Upper lobe of right lung (tissue), 1 donor: ENCODE measurements around the gene CCNA2. TPM values are rescaled to one million over a fixed set of nuclear protein-coding genes. Genes with fewer than 3 reads are reported as not detected.

ENCODE experiments used
- ATAC-seq: fragments of 200-7000 bp; cut with Tn5 transposase; one replicate; pipeline ENCODE4 v1.9.1; 2020; ENCODE audit warnings: mild to moderate bottlenecking, moderate library complexity
- DNase-seq: peaks from one replicate; pipeline ENCODE4 v3.0.0-alpha.2; 2020
- H3K27ac ChIP-seq: fragments of 200-600 bp; one replicate; pipeline ENCODE4 v1.8.0; 2022
- H3K27me3 ChIP-seq: fragments of 200-600 bp; one replicate; pipeline ENCODE4 v1.8.0; 2022; ENCODE audit warnings: mild to moderate bottlenecking
- H3K36me3 ChIP-seq: fragments of 200-600 bp; one replicate; pipeline ENCODE4 v1.8.0; 2022
- H3K4me1 ChIP-seq: fragments of 200-600 bp; one replicate; pipeline ENCODE4 v1.8.0; 2022
- H3K4me3 ChIP-seq: fragments of 200-600 bp; one replicate; pipeline ENCODE4 v1.8.0; 2022; ENCODE audit warnings: mild to moderate bottlenecking
- H3K9me3 ChIP-seq: fragments of 200-600 bp; one replicate; pipeline ENCODE4 v1.8.0; 2022
- intact Hi-C: fragments of 100-400 bp; cut with DNase I; formaldehyde crosslinking; loops from one replicate; pipeline ENCODE4 v1.11.0; 2022
- total RNA-seq: library from RNA; stranded (reverse); fragmentation: NEBNext Ultra II Directional; extraction: Animal tissue kit (Norgen Biotek cat#: 25700); gene quantifications from one replicate; pipeline ENCODE4 v1.2.1, GENCODE V29; 2021
- TF ChIP-seq, protein P1 (sequence below): fragments of 200-600 bp; IDR thresholded peaks from one replicate; pipeline ENCODE4 v1.8.0; 2022; ENCODE audit warnings: antibody characterized with exemption
- donor health status: DM: no; HTN: yes; CAD: no; lungs with severe emphysema.

Gene CCNA2
- total RNA-seq, 1 donor from 2014 or later, result 1.2 TPM

DNA sequence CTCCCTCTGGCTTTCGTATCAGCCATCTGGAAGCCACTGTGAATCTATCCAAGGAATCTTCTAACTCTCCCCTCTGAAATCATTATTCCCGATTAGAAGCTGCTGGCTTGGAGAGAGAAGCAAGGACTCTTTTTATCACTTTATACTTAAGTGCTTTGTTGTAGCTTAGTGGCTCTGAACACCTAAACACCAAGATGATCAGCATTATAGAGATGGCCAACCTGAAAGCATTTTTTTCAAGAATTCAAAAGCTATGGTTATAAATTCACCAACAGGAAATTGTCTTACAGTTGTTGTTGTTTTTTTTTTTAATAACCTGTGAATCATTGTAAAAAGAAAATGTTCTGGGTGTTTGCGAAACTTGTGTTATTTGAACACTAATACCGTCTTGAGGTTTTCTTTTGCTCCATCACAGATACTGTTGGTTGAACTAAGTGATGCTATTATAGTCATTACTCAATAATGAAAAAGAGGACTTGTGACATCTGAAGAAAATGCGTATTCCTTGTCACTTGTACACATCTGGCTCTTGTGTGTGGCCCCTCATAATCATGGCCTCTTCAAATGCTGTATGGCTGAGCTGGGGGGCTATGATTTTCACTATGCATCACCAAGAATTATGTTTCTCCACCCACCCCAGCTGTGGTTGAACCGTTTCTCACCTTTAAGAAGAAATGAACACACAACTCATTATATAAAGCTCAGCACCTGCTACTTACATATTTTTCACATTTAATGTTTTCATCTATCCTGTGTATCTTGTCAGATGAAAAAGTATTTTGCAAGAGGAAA is 46.9 kb downstream of the CCNA2 start:
- Histone ChIP-seq H3K27me3 (peaks cover 7% of the 10 kb centered on the region), H3K9me3 (no peaks in the 10 kb centered on the region), H3K4me3 (no peak overlapping the region), H3K36me3 (no peaks in the 10 kb centered on the region), H3K4me1 (no peaks in the 10 kb centered on the region), H3K27ac (no peak overlapping the region)
- TF ChIP-seq, protein P1, sequence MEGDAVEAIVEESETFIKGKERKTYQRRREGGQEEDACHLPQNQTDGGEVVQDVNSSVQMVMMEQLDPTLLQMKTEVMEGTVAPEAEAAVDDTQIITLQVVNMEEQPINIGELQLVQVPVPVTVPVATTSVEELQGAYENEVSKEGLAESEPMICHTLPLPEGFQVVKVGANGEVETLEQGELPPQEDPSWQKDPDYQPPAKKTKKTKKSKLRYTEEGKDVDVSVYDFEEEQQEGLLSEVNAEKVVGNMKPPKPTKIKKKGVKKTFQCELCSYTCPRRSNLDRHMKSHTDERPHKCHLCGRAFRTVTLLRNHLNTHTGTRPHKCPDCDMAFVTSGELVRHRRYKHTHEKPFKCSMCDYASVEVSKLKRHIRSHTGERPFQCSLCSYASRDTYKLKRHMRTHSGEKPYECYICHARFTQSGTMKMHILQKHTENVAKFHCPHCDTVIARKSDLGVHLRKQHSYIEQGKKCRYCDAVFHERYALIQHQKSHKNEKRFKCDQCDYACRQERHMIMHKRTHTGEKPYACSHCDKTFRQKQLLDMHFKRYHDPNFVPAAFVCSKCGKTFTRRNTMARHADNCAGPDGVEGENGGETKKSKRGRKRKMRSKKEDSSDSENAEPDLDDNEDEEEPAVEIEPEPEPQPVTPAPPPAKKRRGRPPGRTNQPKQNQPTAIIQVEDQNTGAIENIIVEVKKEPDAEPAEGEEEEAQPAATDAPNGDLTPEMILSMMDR, result no peak
- intact Hi-C loops, result no loop called here
- ATAC-seq (no peak), DNase-seq (no peak)

DNA sequence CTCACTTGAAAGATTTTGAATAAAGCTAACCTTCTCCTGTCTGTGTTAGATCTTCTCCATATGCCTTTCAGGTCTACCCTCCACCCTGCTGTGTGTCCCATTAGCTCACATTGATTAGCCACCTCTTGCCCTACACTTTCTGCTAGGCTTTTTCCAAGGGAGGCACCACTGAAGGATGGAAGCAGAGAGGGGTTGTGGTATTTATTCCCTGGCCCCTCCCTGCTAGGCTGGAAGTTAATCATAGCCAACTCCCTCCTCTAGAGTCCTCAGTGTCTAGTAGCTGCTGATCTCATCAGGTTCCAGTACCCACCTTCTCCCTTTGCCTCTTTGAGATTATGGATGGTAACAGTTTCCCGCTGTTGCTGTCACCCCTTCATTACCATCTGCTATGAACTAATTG is 49.8 kb downstream of the CCNA2 start:
- Histone ChIP-seq H3K27me3 (peaks cover 8% of the 10 kb centered on the region), H3K4me3 (no peak overlapping the region), H3K27ac (no peak overlapping the region), H3K36me3 (no peaks in the 10 kb centered on the region), H3K4me1 (no peaks in the 10 kb centered on the region), H3K9me3 (no peaks in the 10 kb centered on the region)
- intact Hi-C loops, result no loop called here
- no peak for DNase-seq
- no peak for ATAC-seq
- TF ChIP-seq, protein P1, result no peak

DNA sequence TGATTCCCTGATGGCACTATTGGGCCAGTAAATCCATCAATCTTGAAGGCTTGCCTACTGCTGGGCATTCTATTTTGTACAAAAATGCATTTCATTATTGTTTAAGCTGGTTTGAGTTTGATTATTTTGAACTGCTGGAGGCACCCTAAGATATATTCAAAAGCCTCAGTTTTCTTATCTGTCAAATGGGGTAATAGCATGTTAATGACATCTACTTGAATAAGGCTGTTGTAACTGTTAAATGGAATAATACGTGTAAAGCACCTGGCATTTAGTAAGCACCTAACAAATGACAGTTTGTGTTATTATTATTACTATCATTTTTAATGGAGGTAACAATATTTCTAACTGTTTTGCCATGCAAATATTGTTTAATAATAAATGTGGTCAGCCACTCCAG is 51.8 kb downstream of the CCNA2 start:
- no peak overlapping the region for H3K4me3 ChIP-seq
- no peak for DNase-seq
- H3K4me1 ChIP-seq, result no peaks in the 10 kb centered on the region
- H3K9me3 ChIP-seq, result no peaks in the 10 kb centered on the region
- TF ChIP-seq, protein P1, result no peak
- ATAC-seq, result no peak
- no peak overlapping the region for H3K27ac ChIP-seq
- H3K27me3 ChIP-seq, result peaks cover 8% of the 10 kb centered on the region
- intact Hi-C loops, result no loop called here
- H3K36me3 ChIP-seq, result no peaks in the 10 kb centered on the region

DNA sequence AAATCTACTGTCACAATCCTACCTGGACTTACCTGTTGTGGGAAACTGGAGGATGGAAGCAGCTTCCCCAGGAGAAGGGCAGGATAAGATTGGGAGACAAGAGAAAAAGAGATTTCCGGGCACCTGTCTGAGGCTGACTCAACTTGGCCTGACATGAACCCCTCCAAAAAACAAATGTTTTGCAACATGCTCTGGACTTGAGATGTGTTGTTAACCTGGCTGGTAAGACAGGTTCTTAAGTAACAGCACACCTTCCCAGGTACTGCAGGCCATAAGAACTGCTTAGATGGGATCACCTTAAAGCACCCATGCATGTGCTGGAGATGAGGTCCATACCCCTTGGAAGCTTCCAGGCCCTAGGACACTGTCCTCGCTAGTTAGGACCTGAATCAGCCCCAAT is 54.3 kb downstream of the CCNA2 start:
- H3K9me3 ChIP-seq, result no peaks in the 10 kb centered on the region
- no peak for DNase-seq
- H3K36me3 ChIP-seq, result no peaks in the 10 kb centered on the region
- TF ChIP-seq, protein P1, result no peak
- ATAC-seq, result peak; percentile 24
- no peak overlapping the region for H3K27ac ChIP-seq
- intact Hi-C loops, result no loop called here
- no peak overlapping the region for H3K4me3 ChIP-seq
- peaks cover 9% of the 10 kb centered on the region for H3K4me1 ChIP-seq
- H3K27me3 ChIP-seq, result peaks cover 33% of the 10 kb centered on the region

DNA sequence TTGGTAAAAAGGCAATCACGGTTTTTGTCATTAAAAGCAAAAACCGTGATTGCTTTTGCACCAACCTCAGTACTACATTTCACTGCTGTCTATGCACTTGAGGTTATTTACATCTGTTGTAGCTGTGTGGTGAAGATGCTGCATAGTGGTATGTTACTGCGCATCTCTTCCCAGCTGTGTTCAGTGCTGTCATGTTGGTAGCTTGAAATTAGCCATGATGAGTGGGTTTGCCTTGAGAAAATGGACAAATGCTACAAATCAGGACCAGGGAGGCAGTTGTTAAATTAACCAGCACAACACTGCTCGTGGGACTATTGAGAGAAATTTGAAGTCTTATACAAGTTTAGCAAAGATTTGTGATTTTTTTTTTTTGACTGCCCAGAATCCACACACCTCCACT is 56.5 kb downstream of the CCNA2 start:
- H3K9me3 ChIP-seq, result no peaks in the 10 kb centered on the region
- ATAC-seq (no peak), DNase-seq (no peak)
- no peak overlapping the region for H3K27ac ChIP-seq
- intact Hi-C loops, result no loop called here
- no peak overlapping the region for H3K4me3 ChIP-seq
- TF ChIP-seq, protein P1, result no peak
- no peaks in the 10 kb centered on the region for H3K36me3 ChIP-seq
- peaks cover 37% of the 10 kb centered on the region for H3K27me3 ChIP-seq
- H3K4me1 ChIP-seq, result peaks cover 10% of the 10 kb centered on the region

Other genes starting within 250 kb of the CCNA2 start
- gene ANXA5, start 126.9 kb downstream of the CCNA2 start, total RNA-seq, result 382 TPM
- not detected for gene SMIM43, start 58.7 kb downstream of the CCNA2 start, total RNA-seq
- 15.8 TPM for gene EXOSC9, start 22.6 kb downstream of the CCNA2 start, total RNA-seq
- 14.5 TPM for gene BBS7, start 46.6 kb upstream of the CCNA2 start, total RNA-seq
- gene TRPC3, start 128.2 kb upstream of the CCNA2 start, total RNA-seq, result 2.1 TPM